Keratinocyte (primary cell): ENCODE measurements around the gene ZIC2. TPM values are rescaled to one million over a fixed set of nuclear protein-coding genes. Genes with fewer than 3 reads are reported as not detected.

Experiments
- DNase-seq: peaks from one replicate; pipeline ENCODE4 v3.0.0-alpha.2; 2011; ENCODE audit warnings: low read depth, missing footprints, low spot score
- FAIRE-seq: peaks from 2 replicates; lab custom pipeline; 2011; peaks lifted over from hg19 to GRCh38; lab: Jason Lieb, UNC
- H2AFZ ChIP-seq: 2 replicates; pipeline ENCODE4 v1.6.0; 2012; ENCODE audit warnings: low read length, control low read depth, inconsistent platforms; ENCODE audit not compliant: control insufficient read depth
- H3K27ac ChIP-seq: 2 replicates; pipeline ENCODE4 v1.5.1; 2011; ENCODE audit warnings: low read length; ENCODE audit not compliant: control insufficient read depth, insufficient read depth
- H3K27me3 ChIP-seq: 3 replicates; pipeline ENCODE4 v1.6.0; 2011; ENCODE audit warnings: low read length; ENCODE audit not compliant: control insufficient read depth, insufficient read depth; ENCODE audit errors: extremely low read depth
- H3K36me3 ChIP-seq, 2 experiments: 2 replicates in 1 of 2; 3 replicates in 1 of 2; pipeline ENCODE4 v1.5.1; 2011; ENCODE audit warnings: low read length in 2 of 2, mild to moderate bottlenecking in 1 of 2; ENCODE audit not compliant: control insufficient read depth in 2 of 2, insufficient read depth in 2 of 2; ENCODE audit errors: extremely low read depth in 1 of 2
- H3K4me1 ChIP-seq: 3 replicates; pipeline ENCODE4 v1.5.1; 2011; ENCODE audit warnings: low read length; ENCODE audit not compliant: control insufficient read depth, insufficient read depth; ENCODE audit errors: extremely low read depth
- H3K4me2 ChIP-seq: 3 replicates; pipeline ENCODE4 v1.6.0; 2011; ENCODE audit warnings: low read depth, low read length; ENCODE audit not compliant: control insufficient read depth, insufficient read depth; ENCODE audit errors: extremely low read depth
- H3K4me3 ChIP-seq, 3 experiments: fragments of 200-600 bp in 1 of 3; sonication (generic) in 1 of 3; 2 replicates in 2 of 3; 3 replicates in 1 of 3; pipeline ENCODE4 v1.5.1; 2011 to 2016; ENCODE audit warnings: low read length in 3 of 3, mild to moderate bottlenecking in 3 of 3, control low read depth in 2 of 3, inconsistent platforms in 1 of 3, low read depth in 1 of 3, mixed read lengths in 1 of 3, mixed run types in 1 of 3, moderate library complexity in 1 of 3; ENCODE audit not compliant: control insufficient read depth in 2 of 3, insufficient read depth in 2 of 3; ENCODE audit errors: extremely low read depth in 1 of 3
- H3K79me2 ChIP-seq: 2 replicates; pipeline ENCODE4 v1.6.0; 2012; ENCODE audit warnings: low read length; ENCODE audit not compliant: control insufficient read depth, insufficient read depth
- H3K9ac ChIP-seq: 3 replicates; pipeline ENCODE4 v1.6.0; 2011; ENCODE audit warnings: low read length; ENCODE audit not compliant: control insufficient read depth, insufficient read depth; ENCODE audit errors: extremely low read depth
- H3K9me1 ChIP-seq: 3 replicates; pipeline ENCODE4 v1.6.0; 2011; ENCODE audit warnings: low read length; ENCODE audit not compliant: control insufficient read depth, insufficient read depth; ENCODE audit errors: extremely low read depth
- H3K9me3 ChIP-seq: 2 replicates; pipeline ENCODE4 v1.5.1; 2012; ENCODE audit warnings: low read depth, low read length; ENCODE audit not compliant: control insufficient read depth
- H4K20me1 ChIP-seq: 3 replicates; pipeline ENCODE4 v1.6.0; 2011; ENCODE audit warnings: low read length; ENCODE audit not compliant: control insufficient read depth, insufficient read depth; ENCODE audit errors: extremely low read depth
- CTCF ChIP-seq, 3 experiments: IDR thresholded peaks in 1 of 3; conservative IDR thresholded peaks in 1 of 3; optimal IDR thresholded peaks in 1 of 3; 2 replicates in 2 of 3; 3 replicates in 1 of 3; pipeline versions ENCODE3 to v1.5.1; 2011; ENCODE audit warnings: low read length in 3 of 3, mild to moderate bottlenecking in 3 of 3, moderate library complexity in 2 of 3, control low read depth in 1 of 3, inconsistent platforms in 1 of 3; ENCODE audit not compliant: insufficient read depth in 2 of 3; ENCODE audit errors: extremely low read depth in 1 of 3
- EZH2 ChIP-seq: IDR thresholded peaks from one replicate; pipeline ENCODE4 v1.6.1; 2012; ENCODE audit warnings: inconsistent platforms, mild to moderate bottlenecking, low read length, moderate library complexity
- dilution Hi-C: fragments of 300-500 bp; cut with MboI; formaldehyde crosslinking; loops from one replicate; pipeline ENCODE4 v1.7.0; 2020; ENCODE audit warnings: low sequenced_read_pairs; ENCODE audit not compliant: extremely low pct_ligation_motif_present
- polyA plus RNA-seq, 5 experiments: library from polyadenylated mRNA; depleted of rRNA in 3 of 5; stranded (reverse) in 3 of 5; stranded (forward) in 1 of 5; unstranded in 1 of 5; fragments of >200 nt; gene quantifications; 1 replicate in 1 of 5; 2 replicates in 3 of 5; 3 replicates in 1 of 5; pipeline versions ENCODE4 v1.2.1 to v1.2.3, GENCODE V29; 2011 to 2012; ENCODE audit warnings: missing spikeins in 2 of 5, low read depth in 1 of 5, low replicate concordance in 1 of 5

Gene ZIC2
- polyA plus RNA-seq, 1 donor (not counting 4 experiments of a cell fraction or from before 2014, with no cell fraction given): not detected

- H3K27me3 ChIP-seq: peaks cover 87% of the 10 kb centered on the region
- H3K79me2 ChIP-seq: no peaks in the 10 kb centered on the region
- dilution Hi-C loops: no loop called here
- FAIRE-seq: peak; percentile 17
- H3K9me1 ChIP-seq: no peaks in the 10 kb centered on the region
- no peak overlapping the region for H3K4me3 ChIP-seq
- H3K9me3 ChIP-seq: peaks cover 2% of the 10 kb centered on the region
- no peak for DNase-seq
- H3K4me1 ChIP-seq: no peaks in the 10 kb centered on the region
- no peak overlapping the region for H3K4me2 ChIP-seq
- TF ChIP-seq EZH2 (no peak), CTCF (optimal IDR thresholded peaks at IDR 0.05 in 1 of 3, IDR thresholded peaks at IDR 0.05 in 1 of 3, conservative IDR thresholded peaks at IDR 0.05 in 1 of 3; ENCODE audit: extremely low read depth in 1 of 3, insufficient read depth in 2 of 3, low read length in 3 of 3) (no peak)
- peaks cover 15% of the 10 kb centered on the region for H4K20me1 ChIP-seq
- no peak overlapping the region for H3K27ac ChIP-seq
- no peak overlapping the region for H2AFZ ChIP-seq
- no peak overlapping the region for H3K9ac ChIP-seq
- no peaks in the 10 kb centered on the region for H3K36me3 ChIP-seq
Observed at GRCh38 chr13:99994638-99995020, 13.0 kb downstream of the ZIC2 start.

GRCh38 chr13:99995104-99995588, 13.6 kb downstream of the ZIC2 start:
- no peaks in the 10 kb centered on the region for H3K36me3 ChIP-seq
- FAIRE-seq (no peak), DNase-seq (no peak)
- dilution Hi-C loops: no loop called here
- peaks cover 86% of the 10 kb centered on the region for H3K27me3 ChIP-seq
- no peaks in the 10 kb centered on the region for H3K79me2 ChIP-seq
- H3K9me1 ChIP-seq: no peaks in the 10 kb centered on the region
- no peak overlapping the region for H3K9ac ChIP-seq
- no peak for TF ChIP-seq CTCF (optimal IDR thresholded peaks at IDR 0.05 in 1 of 3, IDR thresholded peaks at IDR 0.05 in 1 of 3, conservative IDR thresholded peaks at IDR 0.05 in 1 of 3; ENCODE audit: extremely low read depth in 1 of 3, insufficient read depth in 2 of 3, low read length in 3 of 3)
- TF ChIP-seq EZH2: peak; percentile 75
- H3K4me1 ChIP-seq: no peaks in the 10 kb centered on the region
- no peak overlapping the region for H3K4me3 ChIP-seq
- no peak overlapping the region for H3K4me2 ChIP-seq
- peaks cover 2% of the 10 kb centered on the region for H3K9me3 ChIP-seq
- H2AFZ ChIP-seq: no peak overlapping the region
- H4K20me1 ChIP-seq: peaks cover 15% of the 10 kb centered on the region
- no peak overlapping the region for H3K27ac ChIP-seq
